WERI-Rb-1 (cell line): ENCODE measurements around the gene RAD18.

ENCODE experiments used
- DNase-seq: peaks from one replicate; pipeline ENCODE4 v3.0.0-alpha.2; 2020
- H3K27ac ChIP-seq: fragments of 250-450 bp; sonication (Bioruptor Pico); 2 replicates; pipeline ENCODE4 v1.5.1; 2020; ENCODE audit warnings: mild to moderate bottlenecking, moderate library complexity
- H3K27me3 ChIP-seq: fragments of 250-450 bp; sonication (Bioruptor Pico); 2 replicates; pipeline ENCODE4 v1.5.1; 2021; ENCODE audit warnings: mild to moderate bottlenecking, low read depth, moderate library complexity; ENCODE audit not compliant: insufficient read depth, severe bottlenecking
- H3K36me3 ChIP-seq: fragments of 250-450 bp; sonication (Bioruptor Pico); 2 replicates; pipeline ENCODE4 v1.5.1; 2020; ENCODE audit warnings: mild to moderate bottlenecking, moderate library complexity
- H3K4me3 ChIP-seq: 2 replicates; pipeline ENCODE4 v1.5.1; 2011; ENCODE audit warnings: low read depth, mild to moderate bottlenecking, control low read depth, low read length
- H3K9me3 ChIP-seq: fragments of 250-450 bp; sonication (Bioruptor Pico); 2 replicates; pipeline ENCODE4 v1.5.1; 2021; ENCODE audit warnings: mild to moderate bottlenecking, moderate library complexity; ENCODE audit not compliant: severe bottlenecking
- TF ChIP-seq, protein P1 (sequence below): IDR thresholded peaks from 2 replicates; pipeline ENCODE4 v1.5.1; 2011; ENCODE audit warnings: low read depth, mild to moderate bottlenecking, control low read depth, inconsistent platforms, low read length

The RAD18 gene

DNA sequence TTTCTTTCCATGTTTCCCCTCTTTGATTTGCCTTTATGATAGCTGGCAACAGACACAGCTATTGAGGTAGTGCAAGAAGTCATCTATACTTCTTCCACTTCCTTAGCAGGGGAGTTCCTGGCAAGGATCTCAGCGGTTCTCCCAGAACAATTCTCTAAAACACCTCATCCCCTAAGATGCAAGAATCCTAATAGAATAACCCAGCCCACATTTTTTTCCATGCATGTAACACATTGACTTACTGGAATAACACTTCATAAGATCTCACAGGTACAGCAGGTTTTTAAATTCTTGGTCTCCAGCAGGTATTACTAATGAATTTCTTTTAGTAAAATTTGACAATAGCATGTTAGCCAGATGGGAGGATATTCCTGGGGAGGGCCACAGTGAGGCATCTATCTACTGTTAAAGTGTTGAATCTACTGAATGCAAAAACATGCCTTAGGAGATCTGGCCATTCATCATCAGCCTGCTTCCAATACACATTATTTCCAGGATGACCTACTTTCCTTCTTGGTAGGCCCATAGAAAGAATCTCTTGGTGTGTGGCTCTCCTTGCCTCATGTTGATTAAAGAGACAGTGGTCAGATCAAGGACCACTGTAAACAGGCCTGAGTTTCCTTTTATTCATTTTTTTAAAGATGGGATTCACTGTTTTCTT, 78.5 kb downstream of the RAD18 start:
- H3K27me3 ChIP-seq: no peaks in the 10 kb centered on the region
- H3K4me3 ChIP-seq: no peak overlapping the region
- H3K36me3 ChIP-seq: peaks cover 19% of the 10 kb centered on the region
- no peaks in the 10 kb centered on the region for H3K9me3 ChIP-seq
- DNase-seq: no peak
- TF ChIP-seq, protein P1, sequence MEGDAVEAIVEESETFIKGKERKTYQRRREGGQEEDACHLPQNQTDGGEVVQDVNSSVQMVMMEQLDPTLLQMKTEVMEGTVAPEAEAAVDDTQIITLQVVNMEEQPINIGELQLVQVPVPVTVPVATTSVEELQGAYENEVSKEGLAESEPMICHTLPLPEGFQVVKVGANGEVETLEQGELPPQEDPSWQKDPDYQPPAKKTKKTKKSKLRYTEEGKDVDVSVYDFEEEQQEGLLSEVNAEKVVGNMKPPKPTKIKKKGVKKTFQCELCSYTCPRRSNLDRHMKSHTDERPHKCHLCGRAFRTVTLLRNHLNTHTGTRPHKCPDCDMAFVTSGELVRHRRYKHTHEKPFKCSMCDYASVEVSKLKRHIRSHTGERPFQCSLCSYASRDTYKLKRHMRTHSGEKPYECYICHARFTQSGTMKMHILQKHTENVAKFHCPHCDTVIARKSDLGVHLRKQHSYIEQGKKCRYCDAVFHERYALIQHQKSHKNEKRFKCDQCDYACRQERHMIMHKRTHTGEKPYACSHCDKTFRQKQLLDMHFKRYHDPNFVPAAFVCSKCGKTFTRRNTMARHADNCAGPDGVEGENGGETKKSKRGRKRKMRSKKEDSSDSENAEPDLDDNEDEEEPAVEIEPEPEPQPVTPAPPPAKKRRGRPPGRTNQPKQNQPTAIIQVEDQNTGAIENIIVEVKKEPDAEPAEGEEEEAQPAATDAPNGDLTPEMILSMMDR: no peak
- no peak overlapping the region for H3K27ac ChIP-seq

DNA sequence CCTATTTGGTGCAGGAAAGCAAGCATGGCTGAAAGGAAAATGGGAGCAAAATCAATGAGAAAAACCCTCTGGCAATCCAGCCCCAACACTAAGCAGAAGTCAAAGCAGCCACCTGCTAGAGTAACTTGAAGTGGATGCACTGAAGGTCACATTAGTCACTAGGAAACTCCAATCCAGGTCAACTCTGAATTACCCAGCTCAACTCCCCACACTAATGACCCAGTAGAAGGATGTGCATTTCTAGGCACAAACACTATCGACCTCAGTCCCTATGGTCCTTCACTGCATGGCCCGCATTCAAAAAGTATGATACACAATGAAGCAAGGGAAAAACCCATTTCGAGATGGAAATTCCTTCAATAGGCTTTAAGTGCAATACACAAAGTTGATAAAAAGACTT, 80.6 kb downstream of the RAD18 start:
- TF ChIP-seq, protein P1: no peak

GRCh38 chr3:8882171-8882593, 81.1 kb downstream of the RAD18 start:
- peaks cover 30% of the 10 kb centered on the region for H3K36me3 ChIP-seq

More for the DNA sequence above, 80.6 kb downstream of the RAD18 start:
- Histone ChIP-seq H3K36me3 (peaks cover 26% of the 10 kb centered on the region), H3K27me3 (no peaks in the 10 kb centered on the region), H3K9me3 (no peaks in the 10 kb centered on the region), H3K27ac (no peak overlapping the region), H3K4me3 (no peak overlapping the region)
- DNase-seq: no peak

GRCh38 chr3:8879347-8879944, 83.8 kb downstream of the RAD18 start:
- H3K27ac ChIP-seq: no peak overlapping the region
- no peaks in the 10 kb centered on the region for H3K9me3 ChIP-seq
- peaks cover 34% of the 10 kb centered on the region for H3K36me3 ChIP-seq
- H3K4me3 ChIP-seq: no peak overlapping the region
- no peak for DNase-seq
- TF ChIP-seq, protein P1: no peak
- H3K27me3 ChIP-seq: no peaks in the 10 kb centered on the region

More at GRCh38 chr3:8882171-8882593, 81.1 kb downstream of the RAD18 start:
- Histone ChIP-seq H3K27me3 (no peaks in the 10 kb centered on the region), H3K27ac (no peak overlapping the region), H3K4me3 (no peak overlapping the region), H3K9me3 (no peaks in the 10 kb centered on the region)
- no peak for DNase-seq
- TF ChIP-seq, protein P1: no peak

GRCh38 chr3:8875836-8876235, 87.4 kb downstream of the RAD18 start:
- no peak for DNase-seq
- TF ChIP-seq, protein P1: no peak
- no peak overlapping the region for H3K4me3 ChIP-seq
- H3K27me3 ChIP-seq: no peaks in the 10 kb centered on the region
- no peaks in the 10 kb centered on the region for H3K9me3 ChIP-seq
- H3K27ac ChIP-seq: no peak overlapping the region
- H3K36me3 ChIP-seq: peaks cover 23% of the 10 kb centered on the region
